ENCODE measurements around the gene AKAP17A.

- TF ChIP-seq ZBTB1 (CRISPR knock-in tag; IDR thresholded peaks at IDR 0.05; ENCODE audit: borderline replicate concordance, low read depth) (no peak), ADNP (tag; IDR thresholded peaks at IDR 0.05) (no peak), RNF2 (IDR thresholded peaks at IDR 0.05) (no peak), CTCF (IDR thresholded peaks at IDR 0.05 in 2 of 3, conservative IDR thresholded peaks at IDR 0.05 in 1 of 3; ENCODE audit: insufficient read depth in 2 of 3, low read depth in 1 of 3, low read length in 3 of 3) (no peak), GABPB1 (CRISPR knock-in tag; IDR thresholded peaks at IDR 0.05) (no peak), HDGF (IDR thresholded peaks at IDR 0.05) (no peak)
Measured at GRCh38 chrX:1597345-1598020, 6.1 kb downstream of the AKAP17A start.
